Measurements from ENCODE around the gene LDLRAD2.

LDLRAD2 gene

GRCh38 chr1:21870611-21871010, 58.5 kb downstream of the LDLRAD2 start:
- DNase-seq (ENCODE audit: low spot score) = no peak
- in situ Hi-C loops (cut with MboI; ENCODE audit: low sequenced_read_pairs, unreplicated experiment) = no loop called here
- no peak for TF ChIP-seq CTCF (IDR thresholded peaks at IDR 0.05; ENCODE audit: borderline replicate concordance, control extremely low read depth, extremely low read depth, insufficient read depth, missing control alignments)

- no peak for TF ChIP-seq CTCF (IDR thresholded peaks at IDR 0.05; ENCODE audit: borderline replicate concordance, control extremely low read depth, extremely low read depth, insufficient read depth, missing control alignments)
- DNase-seq (ENCODE audit: low spot score) = no peak
- in situ Hi-C loops (cut with MboI; ENCODE audit: low sequenced_read_pairs, unreplicated experiment) = no loop called here
Observed at GRCh38 chr1:21871943-21872342, 59.9 kb downstream of the LDLRAD2 start.

GRCh38 chr1:21872445-21873079, 60.5 kb downstream of the LDLRAD2 start:
- no peak for DNase-seq (ENCODE audit: low spot score)
- TF ChIP-seq CTCF (IDR thresholded peaks at IDR 0.05; ENCODE audit: borderline replicate concordance, control extremely low read depth, extremely low read depth, insufficient read depth, missing control alignments) = no peak
- in situ Hi-C loops (cut with MboI; ENCODE audit: low sequenced_read_pairs, unreplicated experiment) = no loop called here

- in situ Hi-C loops (cut with MboI; ENCODE audit: low sequenced_read_pairs, unreplicated experiment) = no loop called here
- no peak for TF ChIP-seq CTCF (IDR thresholded peaks at IDR 0.05; ENCODE audit: borderline replicate concordance, control extremely low read depth, extremely low read depth, insufficient read depth, missing control alignments)
- no peak for DNase-seq (ENCODE audit: low spot score)
Observed at GRCh38 chr1:21873174-21873573, 61.1 kb downstream of the LDLRAD2 start.

GRCh38 chr1:21873761-21874160, 61.7 kb downstream of the LDLRAD2 start:
- no peak for TF ChIP-seq CTCF (IDR thresholded peaks at IDR 0.05; ENCODE audit: borderline replicate concordance, control extremely low read depth, extremely low read depth, insufficient read depth, missing control alignments)
- DNase-seq (ENCODE audit: low spot score) = no peak
- in situ Hi-C loops (cut with MboI; ENCODE audit: low sequenced_read_pairs, unreplicated experiment) = no loop called here

GRCh38 chr1:21874328-21874727, 62.3 kb downstream of the LDLRAD2 start:
- in situ Hi-C loops (cut with MboI; ENCODE audit: low sequenced_read_pairs, unreplicated experiment) = no loop called here
- DNase-seq (ENCODE audit: low spot score) = no peak
- no peak for TF ChIP-seq CTCF (IDR thresholded peaks at IDR 0.05; ENCODE audit: borderline replicate concordance, control extremely low read depth, extremely low read depth, insufficient read depth, missing control alignments)

All from GM13976 (cell line).